Spleen (tissue), 7 donors: ENCODE measurements around the gene SIVA1.

ENCODE experiments used
- CTCF ChIP-seq, 11 experiments: fragments of 200-600 bp in 7 of 11; fragments of 450-650 bp in 4 of 11; sonication (generic) in 4 of 11; IDR thresholded peaks in 8 of 11; conservative IDR thresholded peaks in 3 of 11; 1 replicate in 7 of 11; 2 replicates in 4 of 11; pipeline versions ENCODE4 v1.4.0 to v1.8.0; 2016 to 2021; ENCODE audit warnings: antibody characterized with exemption in 11 of 11, inconsistent platforms in 4 of 11, mild to moderate bottlenecking in 1 of 11
- POLR2A ChIP-seq, 3 donors: fragments of 450-650 bp; IDR thresholded peaks; one replicate each; pipeline ENCODE4 v1.5.1; 2017; ENCODE audit warnings: antibody characterized with exemption in 3 of 3, mild to moderate bottlenecking in 1 of 3
- POLR2AphosphoS5 ChIP-seq, 3 donors: sonication (generic); formaldehyde crosslinking; IDR thresholded peaks; one replicate each; pipeline ENCODE4 v1.5.1; 2017; ENCODE audit warnings: antibody characterized with exemption in 3 of 3
- donor health status: DM: no; HTN: no; CAD: no; lungs with moderate emphysema.
- donor health status: DM: no; HTN: no; CAD: no.
- donor health status: DM: no; HTN: no; CAD: no.

DNA sequence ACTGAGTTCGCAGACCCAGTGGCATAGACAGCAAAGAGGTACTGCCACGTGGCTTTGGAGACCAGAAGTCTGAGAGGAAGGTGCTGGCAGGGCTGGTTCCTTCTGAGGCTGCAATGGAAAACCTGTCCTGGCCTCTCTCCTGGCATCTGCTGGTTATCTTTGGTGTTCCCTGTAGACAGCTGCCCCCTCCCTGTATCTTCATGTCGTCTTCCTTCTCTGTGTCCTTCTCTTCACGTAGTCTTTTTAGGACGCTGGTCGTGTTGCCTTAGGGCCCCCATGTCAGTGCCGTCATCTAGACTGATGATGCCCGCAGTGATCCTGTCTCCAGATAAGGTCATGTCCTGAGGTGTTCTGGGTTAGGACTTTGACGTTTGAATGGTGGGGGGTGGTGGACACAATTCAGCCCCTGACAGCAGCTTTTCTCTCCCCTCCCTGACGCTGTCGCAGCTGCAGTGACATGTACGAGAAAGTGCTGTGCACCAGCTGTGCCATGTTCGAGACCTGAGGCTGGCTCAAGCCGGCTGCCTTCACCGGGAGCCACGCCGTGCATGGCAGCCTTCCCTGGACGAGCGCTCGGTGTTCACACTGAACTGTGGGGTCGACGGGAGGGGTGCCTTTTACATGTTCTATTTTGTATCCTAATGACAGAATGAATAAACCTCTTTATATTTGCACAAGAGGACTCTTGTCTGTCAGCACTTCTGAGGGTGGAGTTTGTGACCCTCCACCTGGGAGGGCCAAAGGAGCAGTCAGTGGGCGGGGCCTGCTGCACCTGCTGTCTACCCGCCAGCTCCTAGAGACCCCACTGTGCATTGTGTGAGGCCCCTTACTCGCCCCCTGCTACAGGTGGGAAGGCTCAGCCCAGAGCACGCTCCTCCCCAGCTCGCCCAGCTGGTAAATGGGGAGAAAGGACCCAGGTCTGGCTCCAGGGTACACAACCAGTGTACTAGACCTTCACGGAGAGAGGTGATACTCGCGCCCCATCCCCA, 6.3 kb downstream of the SIVA1 start:
- no peak for TF ChIP-seq CTCF (IDR thresholded peaks at IDR 0.05 in 8 of 11, conservative IDR thresholded peaks at IDR 0.05 in 3 of 11)
- TF ChIP-seq POLR2A (IDR thresholded peaks at IDR 0.05), result no peak
- TF ChIP-seq POLR2AphosphoS5 (IDR thresholded peaks at IDR 0.05), result no peak
